H1 (cell line): ENCODE results near the gene TPD52L1. TPM values are rescaled to one million over a fixed set of nuclear protein-coding genes. Genes with fewer than 3 reads are reported as not detected.

Experiments used
- CTCF ChIA-PET: fragments of 300-600 bp; sonication (Branson Sonifier 250); formaldehyde crosslinking; loops from one replicate; lab custom pipeline; 2021; ENCODE audit not compliant: partially characterized antibody; lab: Charles Lee
- POLR2A ChIA-PET: fragments of 300-600 bp; sonication (Branson Sonifier 250); formaldehyde crosslinking; loops from one replicate; lab custom pipeline; 2021; ENCODE audit warnings: inconsistent platforms; ENCODE audit not compliant: partially characterized antibody; lab: Charles Lee
- DNase-seq, 2 experiments: peaks; one replicate each; pipeline versions ENCODE4 v3.0.0 to v3.0.0-alpha.2; 2010 to 2022; ENCODE audit warnings: low spot score in 2 of 2, low read depth in 1 of 2, mixed read lengths in 1 of 2
- FAIRE-seq: peaks from 2 replicates; lab custom pipeline; 2011; peaks lifted over from hg19 to GRCh38; lab: Jason Lieb, UNC
- H2AFZ ChIP-seq: 2 replicates; pipeline ENCODE4 v1.8.1; 2012; ENCODE audit warnings: low read length, inconsistent platforms
- H2AK5ac ChIP-seq: 2 replicates; pipeline ENCODE4 v1.6.1; 2013; ENCODE audit warnings: low read depth, low read length
- H2BK120ac ChIP-seq: replicated peaks from 2 replicates; pipeline ENCODE3; 2013; ENCODE audit warnings: low read depth, low read length, inconsistent platforms
- H2BK12ac ChIP-seq: 2 replicates; pipeline ENCODE4 v1.6.1; 2013; ENCODE audit warnings: low read depth, low read length
- H2BK15ac ChIP-seq: 2 replicates; pipeline ENCODE4 v1.6.1; 2013; ENCODE audit warnings: low read length
- H2BK20ac ChIP-seq: 2 replicates; pipeline ENCODE4 v1.6.1; 2013; ENCODE audit warnings: low read length
- H2BK5ac ChIP-seq: 2 replicates; pipeline ENCODE4 v1.6.1; 2013; ENCODE audit warnings: low read depth, low read length
- H3K14ac ChIP-seq: 2 replicates; pipeline ENCODE4 v1.6.1; 2013; ENCODE audit warnings: inconsistent platforms; ENCODE audit not compliant: insufficient read length
- H3K18ac ChIP-seq: 2 replicates; pipeline ENCODE4 v1.6.1; 2013; ENCODE audit warnings: low read length; ENCODE audit errors: extremely low read depth
- H3K23ac ChIP-seq: 2 replicates; pipeline ENCODE4 v1.6.1; 2013; ENCODE audit warnings: inconsistent platforms; ENCODE audit not compliant: insufficient read length
- H3K23me2 ChIP-seq: 2 replicates; pipeline ENCODE4 v1.6.1; 2013; ENCODE audit warnings: low read depth, low read length
- H3K27ac ChIP-seq: 2 replicates; pipeline ENCODE4 v1.6.1; 2011; ENCODE audit warnings: low read depth, low read length, inconsistent platforms
- H3K27me3 ChIP-seq, 4 experiments: replicated peaks in 1 of 4; 1 replicate in 1 of 4; 2 replicates in 3 of 4; pipeline versions ENCODE4 v1.6.1 to v1.8.1; 2011 to 2013; ENCODE audit warnings: low read length in 3 of 4, mild to moderate bottlenecking in 3 of 4, inconsistent platforms in 2 of 4, mixed read lengths in 2 of 4, moderate library complexity in 1 of 4; ENCODE audit not compliant: control insufficient read depth in 3 of 4, insufficient read depth in 3 of 4; ENCODE audit errors: extremely low read depth in 1 of 4
- H3K36me3 ChIP-seq, 4 experiments: 2 replicates each; pipeline versions ENCODE4 v1.6.1 to v1.8.1; 2011 to 2013; ENCODE audit warnings: mild to moderate bottlenecking in 4 of 4, low read length in 3 of 4, moderate library complexity in 2 of 4, control low read depth in 1 of 4, inconsistent platforms in 1 of 4; ENCODE audit not compliant: insufficient read depth in 4 of 4, control insufficient read depth in 2 of 4
- H3K4ac ChIP-seq: replicated peaks from 2 replicates; pipeline ENCODE3; 2013; ENCODE audit warnings: low read length, low read depth, mixed read lengths, inconsistent platforms; ENCODE audit not compliant: insufficient read length
- H3K4me1 ChIP-seq, 4 experiments: replicated peaks in 1 of 4; 1 replicate in 1 of 4; 2 replicates in 3 of 4; pipeline versions ENCODE4 v1.6.1 to v1.8.1; 2011 to 2013; ENCODE audit warnings: low read length in 3 of 4, inconsistent platforms in 2 of 4, mixed read lengths in 1 of 4; ENCODE audit not compliant: insufficient read depth in 4 of 4, control insufficient read depth in 3 of 4
- H3K4me2 ChIP-seq, 2 experiments: 2 replicates each; pipeline versions ENCODE4 v1.6.1 to v1.8.1; 2011 to 2013; ENCODE audit warnings: low read depth in 2 of 2, low read length in 2 of 2, control low read depth in 1 of 2, inconsistent platforms in 1 of 2, mild to moderate bottlenecking in 1 of 2; ENCODE audit not compliant: insufficient read depth in 1 of 2
- H3K4me3 ChIP-seq, 4 experiments: fragments of 200-600, 300-600 bp in 1 of 4; sonication (generic), shearing (Covaris generic), sonication (Bioruptor Twin) in 1 of 4; 2 replicates each; pipeline versions ENCODE4 v1.5.1 to v1.8.1; 2011 to 2016; ENCODE audit warnings: low read length in 4 of 4, low read depth in 3 of 4, control low read depth in 2 of 4, inconsistent platforms in 2 of 4, mild to moderate bottlenecking in 2 of 4, mixed read lengths in 1 of 4, moderate library complexity in 1 of 4; ENCODE audit not compliant: insufficient read depth in 2 of 4; ENCODE audit errors: extremely low read depth in 1 of 4
- H3K56ac ChIP-seq: replicated peaks from 2 replicates; pipeline ENCODE3; 2013; ENCODE audit warnings: low read depth, mild to moderate bottlenecking, mixed read lengths, low read length, inconsistent platforms; ENCODE audit not compliant: insufficient read length
- H3K79me1 ChIP-seq: 2 replicates; pipeline ENCODE4 v1.6.1; 2013; ENCODE audit warnings: low read depth, low read length, control low read depth
- H3K79me2 ChIP-seq, 2 experiments: 2 replicates each; pipeline versions ENCODE4 v1.6.1 to v1.8.1; 2012 to 2013; ENCODE audit warnings: low read length in 2 of 2, mild to moderate bottlenecking in 2 of 2, inconsistent platforms in 1 of 2; ENCODE audit not compliant: insufficient read depth in 2 of 2, control insufficient read depth in 1 of 2
- H3K9ac ChIP-seq, 4 experiments: replicated peaks in 1 of 4; 1 replicate in 1 of 4; 2 replicates in 3 of 4; pipeline versions ENCODE4 v1.6.1 to v1.8.1; 2011 to 2013; ENCODE audit warnings: low read depth in 3 of 4, low read length in 3 of 4, control low read depth in 2 of 4, mild to moderate bottlenecking in 2 of 4, moderate library complexity in 2 of 4, inconsistent platforms in 1 of 4; ENCODE audit errors: extremely low read depth in 1 of 4
- H3K9me3 ChIP-seq, 2 experiments: 2 replicates each; pipeline versions ENCODE4 v1.6.1 to v1.8.1; 2012 to 2013; ENCODE audit warnings: mild to moderate bottlenecking in 2 of 2, moderate library complexity in 2 of 2, control low read depth in 1 of 2, inconsistent platforms in 1 of 2, low read depth in 1 of 2, low read length in 1 of 2, mixed read lengths in 1 of 2; ENCODE audit not compliant: insufficient read depth in 2 of 2
- H4K20me1 ChIP-seq, 2 experiments: replicated peaks in 1 of 2; 2 replicates each; pipeline versions ENCODE3 to v1.8.1; 2011 to 2013; ENCODE audit warnings: inconsistent platforms in 2 of 2, low read length in 2 of 2, mild to moderate bottlenecking in 1 of 2; ENCODE audit not compliant: insufficient read depth in 2 of 2, control insufficient read depth in 1 of 2
- H4K5ac ChIP-seq: 2 replicates; pipeline ENCODE4 v1.6.1; 2013; ENCODE audit warnings: low read length, low read depth, mixed read lengths, inconsistent platforms; ENCODE audit not compliant: insufficient read length
- H4K8ac ChIP-seq: 2 replicates; pipeline ENCODE4 v1.8.0; 2013; ENCODE audit warnings: mild to moderate bottlenecking, moderate library complexity, low read length, inconsistent platforms; ENCODE audit not compliant: insufficient read depth; ENCODE audit errors: extremely low read depth
- H4K91ac ChIP-seq: replicated peaks from 2 replicates; pipeline ENCODE3; 2013; ENCODE audit warnings: low read length, mixed read lengths, inconsistent platforms; ENCODE audit not compliant: insufficient read length
- BRCA1 ChIP-seq: IDR thresholded peaks from 2 replicates; pipeline ENCODE4 v1.6.1; 2012; ENCODE audit warnings: low read depth, low read length, improper control_type of control experiment
- CREB1 ChIP-seq: IDR thresholded peaks from 2 replicates; pipeline ENCODE4 v1.6.1; 2012; ENCODE audit warnings: inconsistent platforms
- EP300 ChIP-seq, 2 experiments: IDR thresholded peaks; 1 replicate in 1 of 2; 2 replicates in 1 of 2; pipeline ENCODE4 v1.6.1; 2011 to 2012; ENCODE audit warnings: low read depth in 2 of 2, low read length in 2 of 2, mild to moderate bottlenecking in 2 of 2, borderline replicate concordance in 1 of 2, inconsistent platforms in 1 of 2, moderate library complexity in 1 of 2
- GABPA ChIP-seq: IDR thresholded peaks from 2 replicates; pipeline ENCODE4 v1.6.1; 2011; ENCODE audit warnings: mild to moderate bottlenecking, low read length, moderate library complexity, borderline replicate concordance; ENCODE audit not compliant: insufficient read depth
- PHF8 ChIP-seq: fragments of 200-600 bp; sonication (generic); conservative IDR thresholded peaks from 2 replicates; pipeline ENCODE4 v1.7.1; 2012; ENCODE audit warnings: low read depth, mild to moderate bottlenecking, inconsistent platforms, low read length, moderate library complexity
- RAD21 ChIP-seq, 2 experiments: IDR thresholded peaks in 1 of 2; conservative IDR thresholded peaks in 1 of 2; 2 replicates each; pipeline ENCODE4 v1.6.1; 2011; ENCODE audit warnings: low read depth in 2 of 2, low read length in 2 of 2, improper control_type of control experiment in 1 of 2, inconsistent platforms in 1 of 2, mild to moderate bottlenecking in 1 of 2, moderate library complexity in 1 of 2
- SIRT6 ChIP-seq: IDR thresholded peaks from one replicate; pipeline ENCODE4 v1.7.1; 2012; ENCODE audit warnings: low read length, inconsistent platforms
- SRF ChIP-seq: IDR thresholded peaks from 2 replicates; pipeline ENCODE4 v1.6.1; 2011; ENCODE audit warnings: mild to moderate bottlenecking, low read depth, low read length, moderate library complexity
- WGBS, 2 experiments: shearing (Covaris generic) in 1 of 2; methylation state at CpG; one replicate each; pipeline versions ENCODE4 v1.1.6 to v1.1.7; 2013 to 2015; ENCODE audit warnings: low lambda C conversion rate in 2 of 2, mixed read lengths in 2 of 2, inconsistent platforms in 1 of 2, low coverage in 1 of 2, missing lambda C conversion rate in 1 of 2; ENCODE audit not compliant: insufficient replicate concordance in 2 of 2, insufficient coverage in 1 of 2, insufficient read length in 1 of 2; ENCODE audit errors: extremely low coverage in 1 of 2, missing lambda C conversion rate in 1 of 2; 5-methylcytosine and 5-hydroxymethylcytosine counted together
- polyA plus RNA-seq, 7 experiments: library from polyadenylated mRNA; depleted of rRNA in 3 of 7; stranded (reverse) in 5 of 7; unstranded in 2 of 7; fragments of >200 nt in 5 of 7; fragments of 200-250 nt in 2 of 7; gene quantifications; 1 replicate in 5 of 7; 2 replicates in 1 of 7; 4 replicates in 1 of 7; pipeline versions ENCODE4 v1.2.1 to v1.2.3, GENCODE V29; 2011 to 2013; ENCODE audit warnings: missing spikeins in 2 of 7, mixed read lengths in 2 of 7
- total RNA-seq: library from RNA; stranded (reverse); fragmentation: NEBNext Ultra II Directional; extraction: Animal tissue kit (Norgen Biotek cat#: 25700); gene quantifications from 2 replicates; pipeline ENCODE4 v1.2.1, GENCODE V29; 2021

TPD52L1 gene
- total and polyA plus RNA-seq, 2 of the 8 experiments (the other 6 are each of a cell fraction or from before 2014, with no cell fraction given) = 7.4 to 14.2 TPM

DNA sequence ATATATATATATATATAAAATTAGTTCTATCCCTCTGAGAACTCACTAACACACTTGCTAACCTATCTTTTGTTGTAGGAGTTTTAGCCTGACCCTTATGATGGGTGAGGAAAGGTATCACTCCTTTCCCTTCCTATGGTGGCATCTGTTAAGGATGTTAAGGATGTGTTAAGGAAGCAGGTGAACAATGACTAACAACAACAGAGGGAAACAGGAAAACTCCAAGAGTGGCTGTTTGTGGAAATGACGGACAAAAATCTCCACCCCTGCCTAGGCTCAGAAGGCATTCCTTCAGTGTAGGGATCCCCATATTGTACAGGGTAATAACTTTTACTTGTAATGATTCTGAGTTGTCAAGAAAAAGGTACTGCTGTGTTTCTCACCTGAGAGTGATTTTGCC is 8.8 kb upstream of the TPD52L1 start:
- Histone ChIP-seq H2BK20ac (no peak overlapping the region), H3K79me2 (no peaks in the 10 kb centered on the region), H3K56ac (no peak overlapping the region), H3K27me3 (no peaks in the 10 kb centered on the region), H3K14ac (no peak overlapping the region), H3K36me3 (no peaks in the 10 kb centered on the region), H4K5ac (no peak overlapping the region), H3K9ac (no peak overlapping the region), H3K23ac (no peak overlapping the region), H3K4ac (no peak overlapping the region), H3K4me2 (no peak overlapping the region), H2BK120ac (no peak overlapping the region), H4K20me1 (no peaks in the 10 kb centered on the region), H3K4me1 (no peaks in the 10 kb centered on the region), H3K4me3 (no peak overlapping the region), H2AK5ac (no peak overlapping the region), H4K8ac (no peak overlapping the region), H3K23me2 (no peaks in the 10 kb centered on the region), H2AFZ (no peak overlapping the region), H2BK12ac (no peak overlapping the region), H3K9me3 (no peaks in the 10 kb centered on the region; a peak in 1 of 4 replicates), H4K91ac (no peak overlapping the region), H3K18ac (no peak overlapping the region), H2BK15ac (no peak overlapping the region), H3K79me1 (no peaks in the 10 kb centered on the region), H2BK5ac (no peak overlapping the region), H3K27ac (no peak overlapping the region)
- POLR2A ChIA-PET = no interaction called here
- DNase-seq (no peak), FAIRE-seq (no peak)
- 88% methylated on average over 1 of the region's 1 CpG; no CpG with 5 or more reads in 1 of the 2 experiments for WGBS, 2 experiments
- no peak for TF ChIP-seq EP300 (IDR thresholded peaks at IDR 0.05; ENCODE audit: borderline replicate concordance in 1 of 2, low read depth in 2 of 2, low read length in 2 of 2)
- no peak for TF ChIP-seq SIRT6
- TF ChIP-seq CREB1 = no peak
- no peak for TF ChIP-seq PHF8
- TF ChIP-seq SRF = no peak
- no peak for TF ChIP-seq BRCA1
- TF ChIP-seq RAD21 (IDR thresholded peaks at IDR 0.05 in 1 of 2, conservative IDR thresholded peaks at IDR 0.05 in 1 of 2; ENCODE audit: low read depth in 2 of 2, low read length in 2 of 2) = no peak
- no peak for TF ChIP-seq GABPA
- CTCF ChIA-PET = interaction anchor here (1.0 kb wide), 1 partner anchor 10 kb away, joined by 3 read pairs; no protein-coding TSS in a partner anchor
